Stimulated activated CD8-positive, alpha-beta memory T cell treated with anti-CD3 and anti-CD28 coated beads, Interleukin-15, amount 100 ng/mL, for 24 hours (primary cell): ENCODE measurements around the gene PPP1R14D.

Source experiments
- DNase-seq: peaks from one replicate; pipeline ENCODE4 v3.0.0-alpha.2; 2020; ENCODE audit warnings: low read depth

Gene PPP1R14D

DNA sequence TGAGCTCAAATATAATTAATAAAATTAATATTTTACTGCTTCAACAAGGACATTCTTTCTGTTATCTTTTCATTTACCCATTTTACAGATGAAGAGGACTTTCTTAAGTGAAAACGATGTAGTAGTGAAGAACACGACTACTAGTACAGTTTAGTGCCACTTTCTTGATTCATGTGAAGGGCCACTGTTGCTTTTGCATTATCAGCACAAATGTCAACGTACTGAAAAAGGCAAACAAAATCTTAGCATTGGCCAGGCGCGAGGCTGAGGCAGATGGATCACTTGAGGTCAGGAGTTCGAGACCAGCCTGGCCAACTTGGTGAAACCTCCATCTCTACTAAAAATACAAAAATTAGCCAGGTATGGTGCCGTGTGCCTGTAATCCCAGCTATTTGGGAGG lies 9.5 kb downstream of the PPP1R14D start:
- DNase-seq = no peak

DNA sequence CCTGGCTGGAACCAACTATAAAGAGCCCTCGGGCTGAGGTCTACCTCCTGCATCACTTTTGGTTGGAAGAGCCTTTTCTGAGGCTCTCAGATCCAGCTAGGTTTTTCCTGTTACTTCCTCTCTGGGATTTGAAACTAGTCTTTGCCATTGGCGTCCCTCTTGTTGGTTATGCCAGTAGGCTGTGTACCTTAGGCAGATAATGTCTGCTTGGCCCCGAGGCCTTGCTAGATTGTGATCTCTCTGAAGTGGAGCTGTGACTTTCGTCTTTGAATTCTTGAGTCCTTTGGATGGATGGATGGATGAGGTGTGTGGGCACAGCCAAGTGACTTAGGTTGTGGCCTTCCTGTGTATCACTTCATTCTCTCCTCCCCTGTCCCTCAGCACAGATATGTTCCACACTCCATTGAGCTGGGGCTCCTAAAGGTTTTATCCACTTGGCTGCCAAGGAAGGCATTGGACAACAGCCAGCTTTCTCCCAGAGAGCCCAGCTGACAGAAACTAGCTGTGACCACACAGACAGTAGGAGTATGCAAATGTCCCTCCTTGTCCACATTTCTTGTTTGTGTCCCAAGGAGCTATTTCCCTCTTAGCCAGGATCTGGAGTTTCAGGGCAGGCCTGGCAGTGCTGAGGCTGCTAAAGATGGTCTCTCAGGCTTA lies 13.3 kb downstream of the PPP1R14D start:
- DNase-seq = no peak

DNA sequence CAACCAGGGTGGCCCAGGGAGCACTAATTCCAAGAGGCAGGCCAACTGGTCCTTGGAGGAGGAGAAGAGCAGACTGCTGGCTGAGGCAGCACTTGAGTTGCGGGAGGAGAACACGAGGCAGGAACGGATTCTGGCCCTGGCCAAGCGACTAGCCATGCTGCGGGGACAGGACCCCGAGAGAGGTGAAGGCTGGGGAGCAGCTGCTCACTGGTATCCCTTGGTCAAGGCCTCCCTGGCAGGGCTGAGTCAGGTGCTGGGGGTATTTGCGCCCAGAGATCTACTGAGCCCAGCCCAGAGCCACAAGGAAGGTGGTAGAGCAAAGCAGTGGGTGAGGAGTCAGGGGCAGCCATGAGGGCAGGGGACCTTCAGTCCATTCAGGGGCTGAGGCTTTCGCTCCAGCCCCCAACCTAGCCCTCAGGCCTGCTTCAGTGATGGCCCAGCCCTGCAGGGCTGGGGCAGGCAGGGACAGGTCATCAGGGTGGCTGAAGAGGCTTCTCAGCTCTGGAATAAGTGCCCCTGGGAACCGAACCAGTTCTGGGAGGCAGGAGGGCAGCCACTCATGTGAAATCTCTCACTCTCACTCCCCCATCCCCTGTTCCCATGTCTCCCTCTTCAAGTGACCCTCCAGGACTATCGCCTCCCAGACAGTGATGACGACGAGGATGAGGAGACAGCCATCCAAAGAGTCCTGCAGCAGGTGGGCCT lies 15.6 kb downstream of the PPP1R14D start:
- DNase-seq = no peak

DNA sequence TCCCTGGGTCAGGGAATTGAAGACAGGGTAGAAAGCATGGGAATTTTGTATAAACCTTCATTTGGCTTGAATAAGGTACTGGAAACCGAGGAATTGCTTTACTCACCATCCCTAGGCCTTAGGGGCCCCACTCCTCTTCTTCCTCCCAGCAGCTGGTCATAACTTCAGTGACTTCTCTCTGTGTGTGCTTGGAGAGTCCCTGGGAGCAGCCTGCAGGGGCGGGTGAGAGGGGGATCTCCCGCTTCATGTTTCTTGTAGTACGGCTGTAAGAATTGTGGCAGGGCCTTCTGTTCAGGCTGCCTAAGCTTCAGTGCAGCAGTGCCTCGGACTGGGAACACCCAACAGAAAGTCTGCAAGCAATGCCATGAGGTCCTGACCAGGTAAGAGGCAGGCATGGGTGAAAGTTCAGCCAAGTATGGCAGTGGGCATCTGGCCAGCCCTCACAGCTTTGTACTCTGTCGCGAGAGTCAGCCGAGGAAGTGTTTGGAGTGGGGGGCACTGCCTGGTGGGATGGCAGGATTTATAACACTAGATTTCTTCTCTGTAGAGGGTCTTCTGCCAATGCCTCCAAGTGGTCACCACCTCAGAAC lies 19.6 kb downstream of the PPP1R14D start:
- DNase-seq = no peak

DNA sequence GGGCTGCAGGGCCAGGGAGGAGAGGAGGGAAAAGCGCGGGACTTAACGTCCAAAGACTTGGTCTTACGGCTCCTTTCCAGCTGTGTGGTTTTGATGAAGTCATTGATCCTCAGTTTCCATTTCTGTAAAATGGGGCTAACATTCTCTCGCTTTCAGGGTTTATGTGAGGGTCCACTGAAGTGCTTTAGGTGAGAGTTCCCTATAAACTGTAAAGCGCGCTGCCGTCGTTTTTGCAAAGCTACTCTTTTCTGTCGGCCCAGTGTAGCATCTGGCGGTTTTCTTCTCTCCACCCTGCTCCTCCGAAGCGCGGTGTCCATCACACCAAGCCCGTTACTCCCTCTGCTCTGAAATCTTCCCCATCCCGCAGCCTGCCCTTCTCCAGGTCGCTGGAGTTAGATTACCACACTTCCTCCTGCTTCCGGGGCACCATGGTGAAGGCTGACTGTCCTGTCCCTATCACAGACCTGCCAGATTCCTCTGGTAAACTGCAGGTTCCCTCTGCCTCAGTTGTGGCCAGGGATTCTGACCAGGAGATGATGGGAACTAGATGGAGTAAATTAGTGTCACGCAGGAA lies 20.5 kb downstream of the PPP1R14D start:
- no peak for DNase-seq

DNA sequence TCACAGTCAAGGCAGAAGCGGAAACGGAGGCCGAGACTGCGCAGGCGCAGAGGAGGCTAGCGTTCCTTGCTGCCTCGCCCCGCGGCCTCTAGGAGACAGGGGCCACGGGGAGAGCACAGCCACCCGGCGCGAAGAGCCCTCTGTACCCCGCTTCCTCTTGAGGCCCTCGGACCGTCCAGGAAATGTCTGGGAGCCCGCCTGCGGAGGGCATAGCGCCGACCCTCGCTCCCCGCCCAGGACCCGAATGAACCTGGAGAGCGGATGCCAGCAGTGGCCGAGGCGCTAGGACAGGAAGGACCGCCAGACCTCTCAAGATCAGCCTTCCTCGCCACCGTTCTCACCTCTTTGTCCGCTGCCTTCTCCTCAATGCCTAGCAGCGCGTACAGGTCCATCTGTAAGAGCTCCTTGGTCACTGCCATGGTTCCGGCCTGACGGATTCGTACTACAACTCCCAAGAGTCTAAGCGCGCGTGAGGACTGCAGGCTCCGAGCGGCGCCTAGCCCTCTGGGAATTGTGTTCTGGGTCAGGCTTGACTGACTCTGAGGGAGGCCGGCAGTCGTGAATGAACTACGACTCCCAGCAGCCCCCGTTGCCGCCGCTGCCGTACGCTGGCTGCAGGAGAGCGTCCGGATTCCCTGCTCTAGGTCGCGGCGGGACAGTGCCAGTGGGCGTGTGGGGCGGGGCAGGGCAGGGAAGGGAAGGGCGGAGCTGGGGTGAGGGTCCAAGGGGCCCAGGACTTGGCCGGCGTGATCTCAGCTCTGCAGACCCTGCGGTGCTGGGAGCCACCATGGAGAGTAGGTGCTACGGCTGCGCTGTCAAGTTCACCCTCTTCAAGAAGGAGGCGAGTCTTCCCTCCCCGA lies 21.2 kb downstream of the PPP1R14D start, which contains the start of the genes DNAJC17 and ZFYVE19:
Gene DNAJC17 (minus strand): TSS at position 446 of the 860 bp plus-strand sequence. CDS start 27 bp downstream, at position 419.
Gene ZFYVE19 (plus strand): TSS at position 62 of the 860 bp plus-strand sequence. CDS start 501 bp downstream, at position 563.
- DNase-seq = peak; percentile 94

DNA sequence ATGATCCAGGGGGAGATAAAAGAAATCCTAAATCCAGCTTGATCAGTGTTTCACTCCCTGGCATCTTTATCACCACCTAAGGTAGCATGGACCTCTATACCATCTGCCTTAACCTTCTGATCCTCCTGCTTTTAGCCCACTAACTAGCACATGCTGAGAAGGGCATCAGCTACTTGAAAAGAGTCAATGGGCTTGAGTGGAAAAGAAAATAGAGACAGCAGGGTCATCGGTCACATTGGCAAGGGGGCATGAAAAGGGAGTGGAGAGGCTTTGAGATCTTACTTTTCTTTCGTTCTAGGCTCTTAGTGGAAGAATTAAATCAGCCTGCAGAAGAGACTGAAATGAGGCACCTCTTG lies 21.9 kb downstream of the PPP1R14D start:
- DNase-seq = no peak

DNA sequence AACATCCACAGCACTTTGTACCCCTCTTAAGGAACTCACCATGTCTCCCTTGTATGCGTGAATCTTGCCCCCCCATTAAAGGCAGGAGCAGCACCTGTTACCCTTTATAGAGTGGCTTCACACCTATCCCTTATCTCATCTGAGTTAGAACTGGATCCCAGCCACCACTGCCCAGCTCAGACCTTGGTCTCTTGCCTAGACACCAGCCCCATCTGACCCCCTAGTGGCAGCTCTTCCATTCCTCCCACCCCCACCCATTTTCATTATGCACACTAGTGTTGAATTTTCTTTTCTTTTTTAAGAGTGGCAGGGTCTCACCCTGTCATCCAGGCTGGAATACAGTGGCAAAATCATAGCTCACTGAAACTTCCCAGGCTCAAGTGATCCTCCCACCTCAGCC lies 24.8 kb downstream of the PPP1R14D start:
- no peak for DNase-seq

DNA sequence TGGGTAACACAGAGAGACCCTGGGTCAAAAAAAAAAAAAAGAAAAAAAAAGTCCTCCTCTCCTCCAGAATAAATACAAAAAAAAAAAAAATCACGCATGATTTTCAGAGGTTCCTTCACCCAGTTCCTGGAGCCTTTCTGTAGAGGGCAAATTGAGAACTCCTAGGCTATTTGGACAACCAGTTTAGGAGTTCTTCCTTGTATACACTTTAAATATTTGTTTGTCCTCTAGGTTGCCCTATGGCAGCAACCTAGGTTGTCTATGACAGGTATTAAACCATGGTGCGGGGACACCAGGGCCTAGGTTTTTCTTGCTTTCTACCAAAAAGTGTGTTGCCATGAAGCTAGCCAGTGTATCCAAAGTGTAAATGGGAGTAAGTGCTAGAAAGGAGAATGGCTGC lies 25.4 kb downstream of the PPP1R14D start:
- no peak for DNase-seq

DNA sequence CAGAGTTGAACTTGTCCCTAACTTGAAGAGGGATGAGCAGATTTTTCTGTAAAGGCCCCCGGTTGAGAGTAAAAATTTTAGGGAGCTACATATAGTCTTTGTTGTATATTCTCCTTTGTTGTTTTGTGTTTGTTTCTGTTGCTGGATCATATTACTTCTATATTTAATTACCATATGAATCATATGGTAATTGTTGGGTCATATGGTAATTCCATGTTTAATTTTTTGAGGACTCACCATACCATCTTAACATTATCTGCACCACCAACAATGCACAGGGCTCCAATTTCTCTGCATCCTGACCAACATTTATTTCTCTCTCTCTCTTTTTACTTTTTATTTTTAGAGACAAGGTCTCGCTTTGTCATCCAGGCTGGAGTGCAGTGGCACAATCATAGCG lies 29.0 kb downstream of the PPP1R14D start:
- DNase-seq = no peak

DNA sequence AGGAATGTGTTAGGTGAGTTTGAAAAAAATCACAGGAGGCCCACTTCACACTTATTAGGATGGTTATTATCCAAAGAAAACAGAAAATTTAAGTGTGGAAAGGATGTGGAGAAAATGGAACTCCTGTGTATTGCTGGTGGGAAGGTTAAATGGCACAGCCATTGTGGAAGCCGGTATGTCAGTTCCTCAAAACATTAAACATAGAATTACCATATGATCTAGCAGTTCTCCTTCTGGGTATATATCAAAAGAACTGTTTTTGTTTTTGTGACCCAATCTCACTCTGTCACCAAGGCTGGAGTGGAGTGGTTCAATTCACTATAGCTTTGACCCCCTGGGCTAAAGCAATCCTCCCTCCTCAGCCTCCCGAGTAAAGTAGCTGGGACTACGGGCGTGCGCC lies 32.0 kb downstream of the PPP1R14D start:
- no peak for DNase-seq

DNA sequence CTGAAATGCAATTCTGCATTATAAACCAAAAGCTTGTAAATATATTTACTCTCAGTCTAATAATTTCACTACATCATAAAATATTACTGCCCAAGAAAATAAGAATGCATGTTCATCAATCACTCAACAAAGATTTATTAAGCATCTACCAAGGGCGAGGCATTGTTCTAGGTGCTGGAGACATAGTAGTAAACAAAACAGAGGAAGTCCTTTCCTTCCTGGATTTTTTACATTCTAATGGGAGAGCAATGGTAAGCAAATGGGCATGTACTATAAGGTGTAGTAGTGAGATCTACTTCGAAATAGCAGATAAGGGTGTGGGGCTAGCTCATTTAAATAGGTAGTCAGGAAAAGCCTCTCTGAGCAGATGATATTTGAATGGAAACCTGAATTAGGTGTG lies 32.5 kb downstream of the PPP1R14D start:
- DNase-seq = no peak

DNA sequence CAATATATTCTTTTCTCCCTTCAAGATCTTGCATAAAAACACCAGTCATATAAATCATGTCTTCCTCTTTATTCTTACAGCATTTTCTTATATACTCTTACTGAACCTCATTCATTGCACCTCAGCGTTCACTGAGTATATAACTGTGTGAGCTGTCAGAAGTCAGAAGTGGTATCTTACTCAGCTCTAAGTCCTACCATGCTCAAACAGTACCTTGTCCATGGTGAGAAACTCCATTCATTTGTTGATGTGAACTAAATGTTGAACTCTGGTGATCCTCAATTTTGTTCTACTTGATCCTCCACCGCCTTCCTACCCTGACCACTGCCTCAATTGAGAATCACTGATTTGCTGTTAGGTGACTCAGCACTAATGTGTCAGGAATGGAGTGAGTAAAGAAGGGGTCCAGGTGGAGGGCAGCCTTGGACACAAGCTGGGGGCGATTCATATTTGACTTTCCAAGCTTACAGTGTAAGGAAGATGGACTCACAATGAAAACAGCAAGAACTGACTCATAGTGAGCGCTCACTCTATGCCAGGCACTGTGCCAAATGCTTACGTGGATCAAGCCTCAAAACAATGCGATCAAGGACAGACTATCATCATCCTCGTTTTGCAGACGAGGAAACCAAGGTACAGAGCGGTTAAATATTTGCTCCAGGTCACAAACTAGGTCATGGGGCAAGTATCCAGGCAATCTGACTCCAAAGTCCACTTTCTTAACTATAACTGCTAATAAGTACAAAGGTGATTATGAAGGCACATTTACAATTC lies 35.1 kb downstream of the PPP1R14D start:
- no peak for DNase-seq

DNA sequence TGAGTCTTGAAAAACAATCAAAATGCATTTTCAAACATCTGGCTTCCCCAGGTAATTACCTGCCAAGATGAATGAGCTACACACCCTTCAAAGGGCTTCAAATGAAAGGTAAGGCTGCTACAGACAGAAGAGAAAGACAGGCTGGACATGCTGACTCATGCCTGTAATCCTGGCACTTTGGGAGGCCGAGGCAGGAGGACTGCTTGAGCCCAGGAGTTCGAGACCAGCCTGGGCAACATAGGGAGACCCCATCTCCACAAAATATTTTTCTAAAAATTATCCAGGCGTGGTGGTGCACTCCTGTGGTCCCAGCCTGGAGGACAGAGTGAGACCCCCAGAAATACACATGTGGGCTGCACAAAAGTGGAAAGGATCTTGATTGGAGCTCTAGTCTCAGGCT lies 36.1 kb downstream of the PPP1R14D start:
- DNase-seq = no peak

DNA sequence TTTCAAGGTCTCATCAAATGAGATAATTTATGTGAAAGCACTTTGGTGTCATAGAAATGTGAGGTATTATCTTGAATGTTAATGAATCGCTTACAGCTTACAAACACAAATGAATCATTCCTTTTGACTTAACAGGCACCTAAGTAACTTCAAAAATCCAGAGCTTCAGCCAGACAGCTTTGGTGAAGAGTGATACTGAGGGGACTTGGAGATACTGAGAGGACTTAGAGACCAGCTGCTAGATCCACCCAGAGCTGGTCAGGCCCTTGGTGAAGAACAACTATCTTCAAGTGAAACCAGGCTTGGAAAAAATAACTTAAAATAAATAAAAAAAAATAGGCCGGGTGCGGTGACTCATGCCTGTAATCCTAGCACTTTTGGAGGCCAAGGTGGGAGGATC lies 37.8 kb downstream of the PPP1R14D start:
- DNase-seq = no peak

DNA sequence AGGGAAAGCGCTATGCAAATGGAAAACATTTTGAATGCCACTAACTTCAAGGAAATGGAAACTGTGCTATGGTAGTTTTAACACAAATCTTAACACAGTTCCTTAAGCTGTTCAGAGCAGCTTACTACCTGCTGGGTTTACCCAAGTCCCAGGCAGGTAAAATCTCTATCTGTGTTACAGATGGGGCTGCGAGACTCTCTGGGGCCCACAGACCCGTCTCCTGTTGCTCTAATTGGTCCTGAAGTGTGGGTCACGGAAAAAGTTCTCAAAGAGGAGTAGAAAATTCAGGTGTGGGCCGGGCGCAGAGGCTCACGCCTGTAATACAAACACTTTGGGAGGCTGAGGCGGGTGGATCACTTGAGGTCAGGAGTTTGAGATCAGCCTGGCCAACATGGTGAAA lies 38.5 kb downstream of the PPP1R14D start:
- no peak for DNase-seq

DNA sequence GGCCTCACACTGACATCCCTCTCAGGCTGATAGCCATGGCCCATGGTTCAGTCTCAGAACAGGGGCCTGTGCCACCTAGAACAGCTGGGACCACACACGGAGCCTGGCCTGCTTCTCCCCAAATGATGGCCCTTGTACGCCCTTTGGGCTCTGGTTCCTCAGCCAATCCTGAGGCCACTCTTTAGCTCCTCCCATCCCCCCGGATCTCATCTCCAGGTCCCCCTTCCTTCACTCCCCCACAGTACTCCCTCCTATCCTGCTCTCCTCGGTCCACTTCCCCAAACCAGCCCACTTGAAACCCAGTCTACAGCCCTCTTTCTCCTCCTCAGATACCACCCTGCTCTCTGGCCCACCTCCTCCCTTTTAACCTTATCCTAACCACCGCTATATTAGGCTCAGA lies 39.4 kb downstream of the PPP1R14D start:
- DNase-seq = no peak

DNA sequence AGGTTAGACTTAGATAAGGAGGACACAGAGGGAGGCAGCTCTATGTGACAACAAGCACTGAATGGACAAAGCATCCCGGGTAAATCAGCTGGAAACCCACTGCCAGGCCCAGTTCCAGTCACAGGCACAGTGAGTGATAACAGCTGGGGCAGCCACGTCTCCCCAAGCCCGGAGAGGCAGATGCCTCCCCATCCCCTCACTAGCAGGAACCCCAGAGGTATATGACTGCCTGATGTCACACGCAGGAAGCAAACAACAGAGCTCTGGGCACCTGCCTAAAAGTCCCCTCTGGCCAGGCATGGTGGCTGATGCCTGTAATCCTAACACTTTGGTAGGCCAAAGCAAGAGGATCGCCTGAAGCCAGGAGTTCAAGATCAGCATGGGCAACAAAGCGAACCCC lies 40.5 kb downstream of the PPP1R14D start:
- no peak for DNase-seq

DNA sequence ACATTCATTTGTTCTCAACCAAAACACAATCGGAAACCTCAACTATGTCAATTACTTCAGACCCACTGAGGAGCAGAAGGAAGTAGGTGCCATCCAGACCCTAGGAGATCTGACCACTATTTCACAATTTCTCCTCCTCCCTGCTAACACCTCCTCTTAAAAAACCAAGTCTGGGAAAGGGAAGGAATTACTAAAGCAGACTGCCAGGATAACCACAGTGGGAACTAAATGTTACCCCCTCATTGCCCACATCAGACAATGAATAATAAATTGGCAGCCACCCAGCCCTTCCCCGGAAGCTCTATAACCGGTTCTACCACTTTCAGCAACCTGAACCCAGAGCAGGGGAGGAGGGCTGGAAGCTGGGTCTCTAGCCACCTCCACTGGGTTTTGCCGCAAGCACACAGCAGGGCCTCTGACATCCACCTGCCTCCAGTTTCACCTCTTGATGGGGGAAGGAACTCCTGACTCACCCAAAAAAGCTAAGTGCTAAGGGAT lies 41.1 kb downstream of the PPP1R14D start:
- DNase-seq = no peak

DNA sequence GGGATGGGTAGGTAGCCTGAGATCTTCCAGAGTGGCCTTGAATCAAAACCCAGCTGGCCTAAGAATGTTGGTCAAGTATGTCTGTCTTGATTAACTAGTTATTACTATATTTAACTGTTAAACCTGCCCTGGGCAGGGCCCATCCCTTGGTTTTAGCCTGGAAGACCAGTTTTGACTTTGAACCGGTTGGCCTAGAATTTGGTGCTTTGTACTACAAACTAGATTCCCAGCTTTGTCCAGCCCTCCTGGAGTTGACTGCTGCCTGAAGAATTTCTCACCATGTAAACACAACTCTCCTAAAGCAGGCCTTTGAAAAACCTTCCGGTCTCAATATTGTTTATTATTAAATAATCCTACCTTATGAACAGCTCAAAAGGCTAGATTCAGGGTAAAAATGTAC lies 42.7 kb downstream of the PPP1R14D start:
- no peak for DNase-seq

DNA sequence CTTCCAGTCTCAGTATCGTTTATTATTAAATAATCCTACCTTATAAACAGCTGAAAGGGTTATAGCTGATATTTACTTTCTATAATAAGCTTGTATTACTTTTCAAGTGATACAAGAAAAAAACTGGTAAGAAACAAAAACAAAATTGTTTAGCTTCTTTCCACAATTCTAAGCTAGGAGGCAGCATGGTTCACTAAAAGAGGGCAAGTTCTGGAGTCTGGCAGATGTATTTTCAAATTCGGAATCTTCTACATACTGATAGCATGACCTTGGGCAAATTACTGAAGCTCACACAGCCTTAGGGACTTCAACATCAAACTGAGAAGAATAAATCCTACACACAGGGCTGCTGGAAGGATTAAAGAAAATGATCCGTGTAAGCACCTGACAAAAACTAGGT lies 43.3 kb downstream of the PPP1R14D start:
- no peak for DNase-seq
